Ishikawa (cell line): ENCODE data around the gene GLIPR1L1.

Experiments
- CEBPB ChIP-seq: IDR thresholded peaks from 2 replicates; pipeline ENCODE4 v1.6.1; 2012
- CREB1 ChIP-seq: IDR thresholded peaks from 2 replicates; pipeline ENCODE4 v1.6.1; 2012; ENCODE audit warnings: low read depth
- EGR1 ChIP-seq: IDR thresholded peaks from 2 replicates; pipeline ENCODE4 v1.6.1; 2012
- EP300 ChIP-seq: IDR thresholded peaks from 2 replicates; pipeline ENCODE4 v1.6.1; 2012; ENCODE audit warnings: borderline replicate concordance
- FOXM1 ChIP-seq: IDR thresholded peaks from 2 replicates; pipeline ENCODE4 v1.6.1; 2012; ENCODE audit warnings: low read depth, borderline replicate concordance
- NFIC ChIP-seq: IDR thresholded peaks from 2 replicates; pipeline ENCODE4 v1.6.1; 2012
- RAD21 ChIP-seq: IDR thresholded peaks from 2 replicates; pipeline ENCODE4 v1.6.1; 2012; ENCODE audit warnings: low read depth
- TAF1 ChIP-seq: IDR thresholded peaks from 2 replicates; pipeline ENCODE4 v1.6.1; 2012; ENCODE audit warnings: low read depth, mild to moderate bottlenecking
- TCF12 ChIP-seq: IDR thresholded peaks from 2 replicates; pipeline ENCODE4 v1.6.1; 2012; ENCODE audit warnings: low read depth
- TEAD4 ChIP-seq: IDR thresholded peaks from 2 replicates; pipeline ENCODE4 v1.6.1; 2012
- YY1 ChIP-seq: IDR thresholded peaks from 2 replicates; pipeline ENCODE4 v1.6.1; 2012; ENCODE audit warnings: low read depth
- ZBTB7A ChIP-seq: IDR thresholded peaks from 2 replicates; pipeline ENCODE4 v1.6.1; 2012; ENCODE audit warnings: low read depth
- TF ChIP-seq, protein P1 (sequence below): IDR thresholded peaks from 2 replicates; pipeline ENCODE4 v1.6.1; 2012
- TF ChIP-seq, protein P2 (sequence below): IDR thresholded peaks from 2 replicates; pipeline ENCODE4 v1.6.1; 2012
- TF ChIP-seq, protein P3 (sequence below): IDR thresholded peaks from 2 replicates; pipeline ENCODE4 v1.6.1; 2012; ENCODE audit warnings: low read depth, mild to moderate bottlenecking

Gene GLIPR1L1

DNA sequence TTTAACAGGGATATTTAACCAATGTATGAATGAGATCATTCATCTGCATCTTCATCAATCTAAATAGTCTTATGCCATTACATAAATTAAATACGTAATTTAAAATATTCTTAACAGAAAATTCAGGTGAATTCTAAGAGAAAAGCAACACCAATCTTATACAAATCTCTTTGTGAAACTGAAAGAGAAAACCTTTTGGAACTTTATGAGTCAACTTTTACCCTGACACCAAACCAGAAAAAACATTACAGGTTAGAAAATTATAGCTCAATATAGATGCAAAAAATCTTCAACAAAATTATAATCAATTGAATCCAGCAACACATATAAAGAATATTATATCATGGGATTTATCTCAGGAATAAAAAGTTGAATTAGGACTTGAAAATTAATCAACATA is 3.4 kb downstream of the GLIPR1L1 start:
- TF ChIP-seq NFIC (no peak), EP300 (no peak), TEAD4 (no peak), CREB1 (no peak), TCF12 (no peak), FOXM1 (no peak), ZBTB7A (no peak)
- TF ChIP-seq, protein P1, sequence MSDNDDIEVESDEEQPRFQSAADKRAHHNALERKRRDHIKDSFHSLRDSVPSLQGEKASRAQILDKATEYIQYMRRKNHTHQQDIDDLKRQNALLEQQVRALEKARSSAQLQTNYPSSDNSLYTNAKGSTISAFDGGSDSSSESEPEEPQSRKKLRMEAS: no peak
- TF ChIP-seq, protein P2, sequence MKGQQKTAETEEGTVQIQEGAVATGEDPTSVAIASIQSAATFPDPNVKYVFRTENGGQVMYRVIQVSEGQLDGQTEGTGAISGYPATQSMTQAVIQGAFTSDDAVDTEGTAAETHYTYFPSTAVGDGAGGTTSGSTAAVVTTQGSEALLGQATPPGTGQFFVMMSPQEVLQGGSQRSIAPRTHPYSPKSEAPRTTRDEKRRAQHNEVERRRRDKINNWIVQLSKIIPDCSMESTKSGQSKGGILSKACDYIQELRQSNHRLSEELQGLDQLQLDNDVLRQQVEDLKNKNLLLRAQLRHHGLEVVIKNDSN: no peak

DNA sequence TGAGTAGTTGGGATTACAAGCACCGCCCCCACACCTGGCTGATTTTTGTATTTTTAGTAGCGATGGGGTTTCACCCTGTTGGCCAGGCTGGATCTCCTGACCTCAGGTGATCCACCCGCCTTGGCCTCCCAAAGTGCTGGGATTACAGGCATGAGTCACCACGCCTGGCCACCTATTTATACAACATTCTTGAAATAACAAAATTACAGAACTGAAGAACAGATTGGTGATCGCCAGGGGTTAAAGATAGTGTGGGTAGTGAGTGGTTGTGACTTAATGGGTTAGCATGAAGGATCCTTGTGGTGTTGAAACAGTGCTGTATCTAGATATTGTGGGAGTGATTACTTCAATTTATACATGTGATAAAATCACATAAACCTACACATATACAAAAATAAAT is 7.4 kb downstream of the GLIPR1L1 start:
- TF ChIP-seq YY1: no peak
- TF ChIP-seq NFIC: no peak
- TF ChIP-seq FOXM1: no peak
- TF ChIP-seq EGR1: no peak
- no peak for TF ChIP-seq RAD21
- TF ChIP-seq CREB1: no peak
- TF ChIP-seq, protein P2: no peak
- no peak for TF ChIP-seq CEBPB
- no peak for TF ChIP-seq TAF1

DNA sequence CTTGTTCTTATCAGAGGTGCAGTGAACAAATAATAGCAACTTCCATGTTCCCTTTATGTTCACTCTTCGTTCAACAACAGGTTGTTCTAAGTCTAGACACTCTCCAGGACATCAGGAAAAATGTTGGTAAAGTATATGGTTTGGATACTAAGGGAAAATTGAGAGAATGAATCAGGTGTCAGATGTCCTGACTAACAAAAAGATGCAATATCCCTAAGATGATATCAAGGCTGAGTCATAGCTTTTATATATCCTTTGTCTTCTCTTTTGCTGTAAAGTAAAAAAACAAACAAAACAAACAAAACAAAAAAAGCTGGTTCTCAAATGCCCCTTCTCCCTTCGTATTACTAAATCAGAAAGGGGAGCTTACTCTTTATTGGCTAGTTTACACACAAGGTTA is 11.1 kb downstream of the GLIPR1L1 start:
- no peak for TF ChIP-seq TCF12
- no peak for TF ChIP-seq ZBTB7A
- TF ChIP-seq CREB1: no peak
- TF ChIP-seq CEBPB: no peak
- TF ChIP-seq, protein P3, sequence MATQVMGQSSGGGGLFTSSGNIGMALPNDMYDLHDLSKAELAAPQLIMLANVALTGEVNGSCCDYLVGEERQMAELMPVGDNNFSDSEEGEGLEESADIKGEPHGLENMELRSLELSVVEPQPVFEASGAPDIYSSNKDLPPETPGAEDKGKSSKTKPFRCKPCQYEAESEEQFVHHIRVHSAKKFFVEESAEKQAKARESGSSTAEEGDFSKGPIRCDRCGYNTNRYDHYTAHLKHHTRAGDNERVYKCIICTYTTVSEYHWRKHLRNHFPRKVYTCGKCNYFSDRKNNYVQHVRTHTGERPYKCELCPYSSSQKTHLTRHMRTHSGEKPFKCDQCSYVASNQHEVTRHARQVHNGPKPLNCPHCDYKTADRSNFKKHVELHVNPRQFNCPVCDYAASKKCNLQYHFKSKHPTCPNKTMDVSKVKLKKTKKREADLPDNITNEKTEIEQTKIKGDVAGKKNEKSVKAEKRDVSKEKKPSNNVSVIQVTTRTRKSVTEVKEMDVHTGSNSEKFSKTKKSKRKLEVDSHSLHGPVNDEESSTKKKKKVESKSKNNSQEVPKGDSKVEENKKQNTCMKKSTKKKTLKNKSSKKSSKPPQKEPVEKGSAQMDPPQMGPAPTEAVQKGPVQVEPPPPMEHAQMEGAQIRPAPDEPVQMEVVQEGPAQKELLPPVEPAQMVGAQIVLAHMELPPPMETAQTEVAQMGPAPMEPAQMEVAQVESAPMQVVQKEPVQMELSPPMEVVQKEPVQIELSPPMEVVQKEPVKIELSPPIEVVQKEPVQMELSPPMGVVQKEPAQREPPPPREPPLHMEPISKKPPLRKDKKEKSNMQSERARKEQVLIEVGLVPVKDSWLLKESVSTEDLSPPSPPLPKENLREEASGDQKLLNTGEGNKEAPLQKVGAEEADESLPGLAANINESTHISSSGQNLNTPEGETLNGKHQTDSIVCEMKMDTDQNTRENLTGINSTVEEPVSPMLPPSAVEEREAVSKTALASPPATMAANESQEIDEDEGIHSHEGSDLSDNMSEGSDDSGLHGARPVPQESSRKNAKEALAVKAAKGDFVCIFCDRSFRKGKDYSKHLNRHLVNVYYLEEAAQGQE: no peak
- TF ChIP-seq YY1: no peak
- TF ChIP-seq EGR1: no peak
- TF ChIP-seq, protein P2: no peak
- no peak for TF ChIP-seq TAF1
- TF ChIP-seq FOXM1: no peak
- TF ChIP-seq RAD21: no peak
- TF ChIP-seq EP300: no peak
- TF ChIP-seq TEAD4: no peak
- TF ChIP-seq, protein P1: no peak
- no peak for TF ChIP-seq NFIC

DNA sequence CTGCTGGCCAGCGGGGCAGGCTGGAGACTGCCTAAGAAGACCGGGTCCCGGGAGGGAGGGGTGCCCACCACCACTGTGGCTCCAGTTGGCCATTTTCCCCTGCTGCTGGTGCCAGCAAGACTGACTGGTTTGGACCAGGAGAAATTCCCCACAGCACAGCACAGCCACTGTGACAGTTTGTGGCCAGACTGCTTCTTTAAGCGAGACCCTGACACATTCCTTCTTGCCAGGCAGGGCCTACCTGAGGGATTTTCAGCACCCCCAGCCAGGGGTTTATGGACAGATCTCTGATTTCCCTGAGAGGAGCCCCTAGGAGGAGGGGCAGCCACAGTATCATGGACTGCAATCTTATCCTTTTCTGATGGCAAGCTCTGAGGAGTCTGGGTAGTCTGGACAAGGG is 15.5 kb downstream of the GLIPR1L1 start:
- TF ChIP-seq, protein P1: no peak
- no peak for TF ChIP-seq RAD21
- TF ChIP-seq TCF12: no peak
- TF ChIP-seq TEAD4: no peak
- TF ChIP-seq YY1: no peak
- TF ChIP-seq CREB1: no peak
- TF ChIP-seq EP300: no peak
- no peak for TF ChIP-seq ZBTB7A
- TF ChIP-seq FOXM1: no peak
- TF ChIP-seq TAF1: no peak
- TF ChIP-seq NFIC: no peak
- no peak for TF ChIP-seq EGR1
- no peak for TF ChIP-seq CEBPB

DNA sequence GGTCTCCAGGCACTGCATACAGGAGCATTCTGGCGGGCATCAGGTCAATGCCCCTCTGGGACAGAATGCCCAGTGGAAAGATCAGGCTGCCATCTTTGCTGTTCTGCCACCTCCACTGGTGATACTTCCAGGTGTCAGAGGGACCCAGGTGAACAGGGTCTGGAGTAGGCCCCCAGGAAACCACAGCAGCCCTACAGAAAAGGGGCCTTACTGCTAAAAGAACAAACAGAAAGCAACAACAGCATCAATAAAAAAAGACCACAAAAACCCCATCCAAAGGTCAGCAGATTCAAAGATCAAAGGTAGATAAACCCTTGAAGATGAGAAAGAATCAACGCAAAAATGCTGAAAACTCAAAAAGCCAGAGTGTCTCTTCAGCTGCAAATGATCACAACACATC is 15.9 kb downstream of the GLIPR1L1 start:
- TF ChIP-seq, protein P3: no peak
- TF ChIP-seq YY1 (no peak), RAD21 (no peak), EP300 (no peak), NFIC (no peak), EGR1 (no peak), CEBPB (no peak), TCF12 (no peak)
- TF ChIP-seq, protein P2: no peak
- TF ChIP-seq, protein P1: no peak
